WTC11 (cell line): ENCODE measurements around the gene GARNL3. TPM values are rescaled to one million over a fixed set of nuclear protein-coding genes. Genes with fewer than 3 reads are reported as not detected.

Experiments used
- EMX1 ChIP-seq: fragments of 250-450 bp; sonication (Bioruptor Pico); IDR thresholded peaks from 2 replicates; pipeline ENCODE4 v1.8.0; 2021; ENCODE audit warnings: mild to moderate bottlenecking
- ETV6 ChIP-seq: sonication (generic); formaldehyde crosslinking; IDR thresholded peaks from 2 replicates; pipeline ENCODE4 v1.8.1; 2022; ENCODE audit warnings: mild to moderate bottlenecking, missing genetic modification reagents
- GTF2I ChIP-seq: fragments of 250-450 bp; sonication (Bioruptor Pico); conservative IDR thresholded peaks from 2 replicates; pipeline ENCODE4 v1.4.0; 2021; ENCODE audit warnings: mild to moderate bottlenecking
- JAZF1 ChIP-seq: fragments of 250-450 bp; sonication (Bioruptor Pico); IDR thresholded peaks from 2 replicates; pipeline ENCODE4 v1.9.0; 2021; ENCODE audit warnings: moderate library complexity, mild to moderate bottlenecking, inconsistent platforms
- JUN ChIP-seq: sonication (generic); formaldehyde crosslinking; IDR thresholded peaks from 2 replicates; pipeline ENCODE4 v1.8.0; 2023; ENCODE audit warnings: mild to moderate bottlenecking, missing genetic modification reagents
- NR1H2 ChIP-seq: sonication (generic); formaldehyde crosslinking; IDR thresholded peaks from 2 replicates; pipeline ENCODE4 v1.9.0; 2021; ENCODE audit warnings: mild to moderate bottlenecking, moderate library complexity, missing genetic modification reagents
- PRRX2 ChIP-seq: fragments of 250-450 bp; sonication (Bioruptor Pico); IDR thresholded peaks from 2 replicates; pipeline ENCODE4 v1.8.0; 2021; ENCODE audit warnings: mild to moderate bottlenecking
- RORB ChIP-seq: fragments of 250-450 bp; sonication (Bioruptor Pico); IDR thresholded peaks from 2 replicates; pipeline ENCODE4 v1.9.0; 2021; ENCODE audit warnings: mild to moderate bottlenecking
- SMAD3 ChIP-seq: sonication (generic); formaldehyde crosslinking; IDR thresholded peaks from 2 replicates; pipeline ENCODE4 v1.8.0; 2022; ENCODE audit warnings: missing genetic modification reagents, mild to moderate bottlenecking, borderline replicate concordance
- TCF7 ChIP-seq: sonication (generic); formaldehyde crosslinking; IDR thresholded peaks from 2 replicates; pipeline ENCODE4 v1.8.0; 2022; ENCODE audit warnings: mild to moderate bottlenecking, low read depth, missing genetic modification reagents, moderate library complexity
- ZNF138 ChIP-seq: sonication (generic); formaldehyde crosslinking; conservative IDR thresholded peaks from 2 replicates; pipeline ENCODE4 v1.8.1; 2022; ENCODE audit warnings: mild to moderate bottlenecking, moderate library complexity, missing genetic modification reagents
- ZNF232 ChIP-seq: sonication (generic); formaldehyde crosslinking; IDR thresholded peaks from 2 replicates; pipeline ENCODE4 v1.8.0; 2022; ENCODE audit warnings: mild to moderate bottlenecking, missing genetic modification reagents
- ZNF317 ChIP-seq: sonication (generic); formaldehyde crosslinking; IDR thresholded peaks from 2 replicates; pipeline ENCODE4 v1.8.1; 2023; ENCODE audit warnings: low read depth, mild to moderate bottlenecking, moderate library complexity, missing genetic modification reagents, borderline replicate concordance
- ZNF416 ChIP-seq: fragments of 250-450 bp; sonication (Bioruptor Pico); IDR thresholded peaks from 2 replicates; pipeline ENCODE4 v1.9.0; 2021; ENCODE audit warnings: mild to moderate bottlenecking, inconsistent platforms
- ZNF423 ChIP-seq: fragments of 250-450 bp; sonication (Bioruptor Pico); IDR thresholded peaks from 2 replicates; pipeline ENCODE4 v2.1.2; 2022; ENCODE audit warnings: mild to moderate bottlenecking, moderate library complexity
- total RNA-seq: library from RNA; stranded (reverse); gene quantifications from 3 replicates; pipeline ENCODE4 v1.2.3, GENCODE V29; 2021
- TF ChIP-seq, protein P1 (sequence below): sonication (generic); formaldehyde crosslinking; IDR thresholded peaks from 2 replicates; pipeline ENCODE4 v1.8.1; 2022; ENCODE audit warnings: low read depth, missing genetic modification reagents, borderline replicate concordance
- TF ChIP-seq, protein P2 (sequence below): fragments of 250-450 bp; sonication (Bioruptor Pico); conservative IDR thresholded peaks from 2 replicates; pipeline ENCODE4 v1.9.0; 2021; ENCODE audit warnings: mild to moderate bottlenecking
- TF ChIP-seq, protein P3 (sequence below): sonication (generic); formaldehyde crosslinking; IDR thresholded peaks from 2 replicates; pipeline ENCODE4 v1.8.1; 2023; ENCODE audit warnings: mild to moderate bottlenecking, missing genetic modification reagents
- TF ChIP-seq, protein P4 (sequence below): sonication (generic); formaldehyde crosslinking; IDR thresholded peaks from 2 replicates; pipeline ENCODE4 v1.8.1; 2023; ENCODE audit warnings: mild to moderate bottlenecking, missing genetic modification reagents, moderate library complexity
- TF ChIP-seq, protein P5 (sequence below): sonication (generic); formaldehyde crosslinking; IDR thresholded peaks from 2 replicates; pipeline ENCODE4 v1.8.0; 2022; ENCODE audit warnings: mild to moderate bottlenecking, missing genetic modification reagents
- TF ChIP-seq, protein P6 (sequence below): sonication (generic); formaldehyde crosslinking; IDR thresholded peaks from 2 replicates; pipeline ENCODE4 v1.8.1; 2023; ENCODE audit warnings: mild to moderate bottlenecking, missing genetic modification reagents
- TF ChIP-seq, protein P7 (sequence below): sonication (generic); formaldehyde crosslinking; IDR thresholded peaks from 2 replicates; pipeline ENCODE4 v1.8.1; 2022; ENCODE audit warnings: missing genetic modification reagents, borderline replicate concordance

The GARNL3 gene
- total RNA-seq, 1 experiment from 2014 or later: 17.8 TPM

DNA sequence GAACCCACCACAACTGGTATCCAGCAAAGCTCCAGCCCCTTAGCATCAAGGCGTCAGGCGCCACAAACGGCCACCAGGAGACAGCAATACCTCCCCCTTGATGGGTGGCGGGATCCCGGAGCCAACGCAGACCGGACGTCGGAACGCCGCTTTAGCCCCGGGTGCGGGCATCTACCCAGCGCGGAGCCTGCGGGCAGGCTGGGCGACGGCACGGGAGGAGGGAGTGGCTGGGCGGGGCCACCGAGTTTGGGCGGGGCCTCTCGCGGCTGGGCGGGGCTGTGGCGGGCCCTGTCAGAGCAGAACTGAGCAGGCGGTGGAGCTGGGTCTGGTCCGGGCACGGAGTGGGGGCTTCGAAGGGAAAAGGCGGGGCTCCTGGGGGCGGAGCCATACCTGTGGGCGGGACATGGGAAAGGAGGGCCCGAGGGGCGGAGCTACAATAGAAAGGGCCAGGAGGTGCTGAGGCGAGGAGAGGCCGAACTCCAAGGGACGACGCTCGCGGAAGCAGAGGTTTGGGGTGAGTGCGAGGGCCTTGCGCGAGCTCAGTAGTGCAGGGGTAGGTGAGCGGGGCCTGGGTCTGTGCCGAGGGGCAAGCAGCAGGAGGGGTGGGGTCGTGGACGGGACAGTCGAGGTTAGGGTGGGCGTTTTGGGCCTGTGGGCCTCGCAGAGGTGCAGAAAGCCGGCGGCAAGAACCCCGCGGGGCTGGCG, 40.2 kb upstream of the GARNL3 start (continued):
- no peak for TF ChIP-seq NR1H2 (CRISPR knock-in tag)
- no peak for TF ChIP-seq JUN (CRISPR knock-in tag)
- TF ChIP-seq ZNF317: no peak
- TF ChIP-seq SMAD3 (CRISPR knock-in tag): 0 out of 2 replicates have a peak, but pooled peaks have one; percentile 31
- TF ChIP-seq, protein P1, sequence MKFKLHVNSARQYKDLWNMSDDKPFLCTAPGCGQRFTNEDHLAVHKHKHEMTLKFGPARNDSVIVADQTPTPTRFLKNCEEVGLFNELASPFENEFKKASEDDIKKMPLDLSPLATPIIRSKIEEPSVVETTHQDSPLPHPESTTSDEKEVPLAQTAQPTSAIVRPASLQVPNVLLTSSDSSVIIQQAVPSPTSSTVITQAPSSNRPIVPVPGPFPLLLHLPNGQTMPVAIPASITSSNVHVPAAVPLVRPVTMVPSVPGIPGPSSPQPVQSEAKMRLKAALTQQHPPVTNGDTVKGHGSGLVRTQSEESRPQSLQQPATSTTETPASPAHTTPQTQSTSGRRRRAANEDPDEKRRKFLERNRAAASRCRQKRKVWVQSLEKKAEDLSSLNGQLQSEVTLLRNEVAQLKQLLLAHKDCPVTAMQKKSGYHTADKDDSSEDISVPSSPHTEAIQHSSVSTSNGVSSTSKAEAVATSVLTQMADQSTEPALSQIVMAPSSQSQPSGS (CRISPR knock-in tag): no peak
- TF ChIP-seq RORB (CRISPR knock-in tag): no peak
- peak; percentile 64; the same call in 1 of the 2 replicates for TF ChIP-seq ZNF232
- TF ChIP-seq, protein P2, sequence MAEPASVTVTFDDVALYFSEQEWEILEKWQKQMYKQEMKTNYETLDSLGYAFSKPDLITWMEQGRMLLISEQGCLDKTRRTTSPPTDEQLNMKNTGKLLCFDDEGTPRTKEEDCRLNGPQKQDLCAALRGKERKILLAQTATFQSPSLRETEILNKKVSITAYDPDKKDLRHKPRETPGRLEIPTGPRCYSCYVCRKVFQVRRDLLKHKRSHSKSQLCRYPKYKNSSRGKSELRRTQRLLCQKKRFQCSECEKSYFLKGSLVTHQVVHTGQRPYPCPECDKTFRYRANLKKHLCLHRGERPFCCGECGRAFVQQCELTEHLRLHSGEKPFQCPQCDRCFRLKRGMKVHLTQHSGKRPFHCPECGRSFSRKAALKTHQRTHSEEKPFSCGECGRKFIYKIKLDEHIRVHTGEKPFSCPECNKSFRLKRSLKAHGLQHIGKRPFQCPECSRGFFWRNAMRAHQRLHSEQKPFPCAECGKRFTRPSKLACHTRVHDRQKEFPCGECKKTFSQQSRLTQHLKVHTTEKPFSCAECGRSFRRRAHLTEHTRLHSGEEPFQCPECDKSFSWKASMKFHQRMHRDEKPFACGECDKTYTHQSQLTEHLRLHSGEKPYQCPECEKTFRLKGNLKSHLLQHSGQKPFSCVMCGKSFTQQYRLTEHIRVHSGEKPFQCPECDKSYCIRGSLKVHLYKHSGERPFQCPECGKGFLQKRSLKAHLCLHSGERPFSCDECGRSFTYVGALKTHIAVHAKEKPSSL (CRISPR knock-in tag): no peak
- no peak for TF ChIP-seq EMX1 (CRISPR knock-in tag)
- TF ChIP-seq, protein P3, sequence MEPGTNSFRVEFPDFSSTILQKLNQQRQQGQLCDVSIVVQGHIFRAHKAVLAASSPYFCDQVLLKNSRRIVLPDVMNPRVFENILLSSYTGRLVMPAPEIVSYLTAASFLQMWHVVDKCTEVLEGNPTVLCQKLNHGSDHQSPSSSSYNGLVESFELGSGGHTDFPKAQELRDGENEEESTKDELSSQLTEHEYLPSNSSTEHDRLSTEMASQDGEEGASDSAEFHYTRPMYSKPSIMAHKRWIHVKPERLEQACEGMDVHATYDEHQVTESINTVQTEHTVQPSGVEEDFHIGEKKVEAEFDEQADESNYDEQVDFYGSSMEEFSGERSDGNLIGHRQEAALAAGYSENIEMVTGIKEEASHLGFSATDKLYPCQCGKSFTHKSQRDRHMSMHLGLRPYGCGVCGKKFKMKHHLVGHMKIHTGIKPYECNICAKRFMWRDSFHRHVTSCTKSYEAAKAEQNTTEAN: no peak
- no peak for TF ChIP-seq ZNF423 (CRISPR knock-in tag)
- no peak; the same call in 1 of the 2 replicates for TF ChIP-seq ETV6 (CRISPR knock-in tag)
- no peak for TF ChIP-seq ZNF138
- TF ChIP-seq, protein P4, sequence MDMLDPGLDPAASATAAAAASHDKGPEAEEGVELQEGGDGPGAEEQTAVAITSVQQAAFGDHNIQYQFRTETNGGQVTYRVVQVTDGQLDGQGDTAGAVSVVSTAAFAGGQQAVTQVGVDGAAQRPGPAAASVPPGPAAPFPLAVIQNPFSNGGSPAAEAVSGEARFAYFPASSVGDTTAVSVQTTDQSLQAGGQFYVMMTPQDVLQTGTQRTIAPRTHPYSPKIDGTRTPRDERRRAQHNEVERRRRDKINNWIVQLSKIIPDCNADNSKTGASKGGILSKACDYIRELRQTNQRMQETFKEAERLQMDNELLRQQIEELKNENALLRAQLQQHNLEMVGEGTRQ (CRISPR knock-in tag): no peak
- no peak for TF ChIP-seq PRRX2 (CRISPR knock-in tag)
- TF ChIP-seq, protein P5, sequence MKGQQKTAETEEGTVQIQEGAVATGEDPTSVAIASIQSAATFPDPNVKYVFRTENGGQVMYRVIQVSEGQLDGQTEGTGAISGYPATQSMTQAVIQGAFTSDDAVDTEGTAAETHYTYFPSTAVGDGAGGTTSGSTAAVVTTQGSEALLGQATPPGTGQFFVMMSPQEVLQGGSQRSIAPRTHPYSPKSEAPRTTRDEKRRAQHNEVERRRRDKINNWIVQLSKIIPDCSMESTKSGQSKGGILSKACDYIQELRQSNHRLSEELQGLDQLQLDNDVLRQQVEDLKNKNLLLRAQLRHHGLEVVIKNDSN (CRISPR knock-in tag): no peak
- TF ChIP-seq, protein P6, sequence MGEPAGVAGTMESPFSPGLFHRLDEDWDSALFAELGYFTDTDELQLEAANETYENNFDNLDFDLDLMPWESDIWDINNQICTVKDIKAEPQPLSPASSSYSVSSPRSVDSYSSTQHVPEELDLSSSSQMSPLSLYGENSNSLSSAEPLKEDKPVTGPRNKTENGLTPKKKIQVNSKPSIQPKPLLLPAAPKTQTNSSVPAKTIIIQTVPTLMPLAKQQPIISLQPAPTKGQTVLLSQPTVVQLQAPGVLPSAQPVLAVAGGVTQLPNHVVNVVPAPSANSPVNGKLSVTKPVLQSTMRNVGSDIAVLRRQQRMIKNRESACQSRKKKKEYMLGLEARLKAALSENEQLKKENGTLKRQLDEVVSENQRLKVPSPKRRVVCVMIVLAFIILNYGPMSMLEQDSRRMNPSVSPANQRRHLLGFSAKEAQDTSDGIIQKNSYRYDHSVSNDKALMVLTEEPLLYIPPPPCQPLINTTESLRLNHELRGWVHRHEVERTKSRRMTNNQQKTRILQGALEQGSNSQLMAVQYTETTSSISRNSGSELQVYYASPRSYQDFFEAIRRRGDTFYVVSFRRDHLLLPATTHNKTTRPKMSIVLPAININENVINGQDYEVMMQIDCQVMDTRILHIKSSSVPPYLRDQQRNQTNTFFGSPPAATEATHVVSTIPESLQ (CRISPR knock-in tag): no peak
- no peak for TF ChIP-seq TCF7 (CRISPR knock-in tag)
- TF ChIP-seq GTF2I (CRISPR knock-in tag): no peak
- TF ChIP-seq, protein P7, sequence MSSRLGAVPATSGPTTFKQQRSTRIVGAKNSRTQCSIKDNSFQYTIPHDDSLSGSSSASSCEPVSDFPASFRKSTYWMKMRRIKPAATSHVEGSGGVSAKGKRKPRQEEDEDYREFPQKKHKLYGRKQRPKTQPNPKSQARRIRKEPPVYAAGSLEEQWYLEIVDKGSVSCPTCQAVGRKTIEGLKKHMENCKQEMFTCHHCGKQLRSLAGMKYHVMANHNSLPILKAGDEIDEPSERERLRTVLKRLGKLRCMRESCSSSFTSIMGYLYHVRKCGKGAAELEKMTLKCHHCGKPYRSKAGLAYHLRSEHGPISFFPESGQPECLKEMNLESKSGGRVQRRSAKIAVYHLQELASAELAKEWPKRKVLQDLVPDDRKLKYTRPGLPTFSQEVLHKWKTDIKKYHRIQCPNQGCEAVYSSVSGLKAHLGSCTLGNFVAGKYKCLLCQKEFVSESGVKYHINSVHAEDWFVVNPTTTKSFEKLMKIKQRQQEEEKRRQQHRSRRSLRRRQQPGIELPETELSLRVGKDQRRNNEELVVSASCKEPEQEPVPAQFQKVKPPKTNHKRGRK (CRISPR knock-in tag): no peak
- no peak for TF ChIP-seq ZNF416 (CRISPR knock-in tag)
- TF ChIP-seq JAZF1 (CRISPR knock-in tag): no peak
